ENCODE measurements around the gene CRTC1. TPM values are rescaled to one million over a fixed set of nuclear protein-coding genes. Genes with fewer than 3 reads are reported as not detected.

CRTC1 gene
- total and polyA plus RNA-seq, 2 of the 13 experiments (the other 11 are each of a cell fraction or from before 2014, with no cell fraction given) = 2.0 to 2.7 TPM

- TF ChIP-seq E2F2 (CRISPR knock-in tag; IDR thresholded peaks at IDR 0.05; ENCODE audit: borderline replicate concordance) (no peak), DNMT1 (CRISPR knock-in tag; IDR thresholded peaks at IDR 0.05) (0 out of 2 replicates have a peak, but pooled peaks have one; percentile 32), CEBPG (CRISPR knock-in tag; IDR thresholded peaks at IDR 0.05) (no peak), PPARG (CRISPR knock-in tag; conservative IDR thresholded peaks at IDR 0.05) (no peak), REPIN1 (CRISPR knock-in tag; IDR thresholded peaks at IDR 0.05; ENCODE audit: borderline replicate concordance, low read depth) (no peak), ZNF292 (CRISPR knock-in tag; IDR thresholded peaks at IDR 0.05; ENCODE audit: borderline replicate concordance, low read depth) (no peak), SAFB2 (CRISPR knock-in tag; IDR thresholded peaks at IDR 0.05; ENCODE audit: borderline replicate concordance, low read depth) (peak; percentile 39; the same call in 1 of the 2 replicates), ASH2L (IDR thresholded peaks at IDR 0.05; ENCODE audit: insufficient read length, low read depth, low read length) (peak; percentile 81), ZNF788 (CRISPR knock-in tag; IDR thresholded peaks at IDR 0.05; ENCODE audit: borderline replicate concordance) (peak; percentile 83; the same call in 1 of the 2 replicates), ZNF556 (CRISPR knock-in tag; IDR thresholded peaks at IDR 0.05; ENCODE audit: borderline replicate concordance) (no peak), ZNF710 (CRISPR knock-in tag; IDR thresholded peaks at IDR 0.05; ENCODE audit: borderline replicate concordance) (peak; percentile 39; the same call in 1 of the 2 replicates), ZNF33A (CRISPR knock-in tag; IDR thresholded peaks at IDR 0.05; ENCODE audit: borderline replicate concordance) (no peak), ETV6 (CRISPR knock-in tag; conservative IDR thresholded peaks at IDR 0.05) (0 out of 2 replicates have a peak, but pooled peaks have one; percentile 54), ZNF546 (CRISPR knock-in tag; conservative IDR thresholded peaks at IDR 0.05) (0 out of 2 replicates have a peak, but pooled peaks have one; percentile 53), ZNF260 (CRISPR knock-in tag; IDR thresholded peaks at IDR 0.05; ENCODE audit: borderline replicate concordance, low read depth) (no peak), TFDP1 (CRISPR knock-in tag; IDR thresholded peaks at IDR 0.05; ENCODE audit: borderline replicate concordance) (peak; percentile 82; the same call in 1 of the 2 replicates), ZNF891 (CRISPR knock-in tag; IDR thresholded peaks at IDR 0.05) (no peak; the same call in 1 of the 2 replicates), ZNF777 (CRISPR knock-in tag; IDR thresholded peaks at IDR 0.05) (peak; percentile 63; the same call in 1 of the 2 replicates), ZBTB21 (CRISPR knock-in tag; IDR thresholded peaks at IDR 0.05) (no peak), ZNF460 (CRISPR knock-in tag; IDR thresholded peaks at IDR 0.05; ENCODE audit: borderline replicate concordance) (no peak)
- TF ChIP-seq, protein P1, sequence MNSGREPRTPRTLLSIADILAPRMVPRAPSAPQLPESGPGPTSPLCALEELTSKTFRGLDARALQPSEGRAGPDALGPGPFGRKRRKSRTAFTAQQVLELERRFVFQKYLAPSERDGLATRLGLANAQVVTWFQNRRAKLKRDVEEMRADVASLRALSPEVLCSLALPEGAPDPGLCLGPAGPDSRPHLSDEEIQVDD (CRISPR knock-in tag; IDR thresholded peaks at IDR 0.05; ENCODE audit: borderline replicate concordance) = peak; percentile 44; the same call in 1 of the 2 replicates
- TF ChIP-seq, protein P2, sequence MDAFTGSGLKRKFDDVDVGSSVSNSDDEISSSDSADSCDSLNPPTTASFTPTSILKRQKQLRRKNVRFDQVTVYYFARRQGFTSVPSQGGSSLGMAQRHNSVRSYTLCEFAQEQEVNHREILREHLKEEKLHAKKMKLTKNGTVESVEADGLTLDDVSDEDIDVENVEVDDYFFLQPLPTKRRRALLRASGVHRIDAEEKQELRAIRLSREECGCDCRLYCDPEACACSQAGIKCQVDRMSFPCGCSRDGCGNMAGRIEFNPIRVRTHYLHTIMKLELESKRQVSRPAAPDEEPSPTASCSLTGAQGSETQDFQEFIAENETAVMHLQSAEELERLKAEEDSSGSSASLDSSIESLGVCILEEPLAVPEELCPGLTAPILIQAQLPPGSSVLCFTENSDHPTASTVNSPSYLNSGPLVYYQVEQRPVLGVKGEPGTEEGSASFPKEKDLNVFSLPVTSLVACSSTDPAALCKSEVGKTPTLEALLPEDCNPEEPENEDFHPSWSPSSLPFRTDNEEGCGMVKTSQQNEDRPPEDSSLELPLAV (CRISPR knock-in tag; conservative IDR thresholded peaks at IDR 0.05; ENCODE audit: low read depth) = no peak
Measured at GRCh38 chr19:18831524-18832305, 148.2 kb downstream of the CRTC1 start, which contains the start of gene UPF1 (continued).

Measured in HepG2 (cell line).